GM06990 (cell line): ENCODE data around the gene SZT2.

ENCODE experiments used
- DNase-seq: peaks from one replicate; pipeline ENCODE4 v3.0.0-alpha.2; 2011; ENCODE audit not compliant: insufficient read length; ENCODE audit errors: extremely low read depth
- H3K27me3 ChIP-seq: replicated peaks from 2 replicates; pipeline ENCODE4 v1.6.0; 2011; ENCODE audit warnings: low read length; ENCODE audit not compliant: control insufficient read depth, insufficient read depth
- H3K36me3 ChIP-seq: 2 replicates; pipeline ENCODE4 v1.5.1; 2011; ENCODE audit warnings: low read length; ENCODE audit not compliant: control insufficient read depth, insufficient read depth
- H3K4me3 ChIP-seq: replicated peaks from 2 replicates; pipeline ENCODE4 v1.5.1; 2011; ENCODE audit warnings: low read depth, mild to moderate bottlenecking, control low read depth, low read length
- TF ChIP-seq, protein P1 (sequence below): IDR thresholded peaks from 2 replicates; pipeline ENCODE4 v1.5.1; 2011; ENCODE audit warnings: low read length, control low read depth, mild to moderate bottlenecking, inconsistent platforms; ENCODE audit not compliant: insufficient read depth, poor library complexity, severe bottlenecking

Gene SZT2

DNA sequence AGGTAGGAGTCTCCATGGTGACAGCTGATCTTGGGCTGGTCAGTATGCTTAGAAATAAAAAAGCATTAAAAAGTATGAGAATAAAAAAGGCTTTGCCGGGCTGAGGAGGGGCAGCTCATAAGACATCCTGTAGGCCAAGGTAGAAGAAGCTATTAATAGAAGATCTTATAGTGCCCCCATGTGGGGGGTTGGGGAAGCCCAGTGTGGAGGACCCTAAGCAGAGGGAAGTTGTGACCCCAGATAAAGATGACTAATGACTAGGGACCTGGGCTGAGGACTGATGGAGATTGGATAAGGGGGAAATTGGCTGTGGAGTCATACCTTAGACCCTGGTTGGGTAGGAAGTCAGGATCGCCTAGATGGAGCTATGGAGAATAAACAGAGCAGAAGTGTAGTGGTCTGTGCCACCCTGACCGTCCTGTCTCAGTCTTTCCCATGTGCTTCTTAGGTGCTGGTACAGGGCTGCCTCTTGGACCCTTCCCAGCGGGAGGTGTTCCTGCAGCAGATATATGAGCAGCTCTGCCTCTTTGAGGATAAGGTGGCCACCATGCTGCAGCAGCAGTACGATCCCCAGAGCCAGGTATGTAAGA, 25.0 kb downstream of the SZT2 start:
- no peak overlapping the region for H3K4me3 ChIP-seq
- peaks cover 11% of the 10 kb centered on the region for H3K36me3 ChIP-seq
- TF ChIP-seq, protein P1, sequence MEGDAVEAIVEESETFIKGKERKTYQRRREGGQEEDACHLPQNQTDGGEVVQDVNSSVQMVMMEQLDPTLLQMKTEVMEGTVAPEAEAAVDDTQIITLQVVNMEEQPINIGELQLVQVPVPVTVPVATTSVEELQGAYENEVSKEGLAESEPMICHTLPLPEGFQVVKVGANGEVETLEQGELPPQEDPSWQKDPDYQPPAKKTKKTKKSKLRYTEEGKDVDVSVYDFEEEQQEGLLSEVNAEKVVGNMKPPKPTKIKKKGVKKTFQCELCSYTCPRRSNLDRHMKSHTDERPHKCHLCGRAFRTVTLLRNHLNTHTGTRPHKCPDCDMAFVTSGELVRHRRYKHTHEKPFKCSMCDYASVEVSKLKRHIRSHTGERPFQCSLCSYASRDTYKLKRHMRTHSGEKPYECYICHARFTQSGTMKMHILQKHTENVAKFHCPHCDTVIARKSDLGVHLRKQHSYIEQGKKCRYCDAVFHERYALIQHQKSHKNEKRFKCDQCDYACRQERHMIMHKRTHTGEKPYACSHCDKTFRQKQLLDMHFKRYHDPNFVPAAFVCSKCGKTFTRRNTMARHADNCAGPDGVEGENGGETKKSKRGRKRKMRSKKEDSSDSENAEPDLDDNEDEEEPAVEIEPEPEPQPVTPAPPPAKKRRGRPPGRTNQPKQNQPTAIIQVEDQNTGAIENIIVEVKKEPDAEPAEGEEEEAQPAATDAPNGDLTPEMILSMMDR, result peak; percentile 62
- no peaks in the 10 kb centered on the region for H3K27me3 ChIP-seq
- DNase-seq, result no peak

DNA sequence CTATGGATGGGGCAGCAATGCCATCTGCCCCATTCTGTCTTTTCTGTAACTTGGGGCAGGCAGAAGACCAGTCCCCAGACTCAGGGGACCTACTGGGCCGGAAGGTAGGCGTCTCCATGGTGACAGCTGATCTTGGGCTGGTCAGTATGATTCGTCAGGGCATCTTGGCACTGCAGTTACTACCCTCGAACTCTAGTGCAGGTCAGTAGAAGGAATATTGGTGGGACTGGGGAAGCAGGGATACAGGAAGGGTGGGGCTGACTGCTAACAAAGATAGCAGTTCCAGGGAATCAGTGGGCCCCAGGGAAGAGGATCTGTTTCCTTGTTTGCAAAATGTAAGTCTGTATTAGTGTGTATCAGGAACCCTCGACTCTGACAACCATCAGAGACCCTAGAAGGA, 26.2 kb downstream of the SZT2 start:
- peaks cover 21% of the 10 kb centered on the region for H3K36me3 ChIP-seq
- TF ChIP-seq, protein P1, result no peak

DNA sequence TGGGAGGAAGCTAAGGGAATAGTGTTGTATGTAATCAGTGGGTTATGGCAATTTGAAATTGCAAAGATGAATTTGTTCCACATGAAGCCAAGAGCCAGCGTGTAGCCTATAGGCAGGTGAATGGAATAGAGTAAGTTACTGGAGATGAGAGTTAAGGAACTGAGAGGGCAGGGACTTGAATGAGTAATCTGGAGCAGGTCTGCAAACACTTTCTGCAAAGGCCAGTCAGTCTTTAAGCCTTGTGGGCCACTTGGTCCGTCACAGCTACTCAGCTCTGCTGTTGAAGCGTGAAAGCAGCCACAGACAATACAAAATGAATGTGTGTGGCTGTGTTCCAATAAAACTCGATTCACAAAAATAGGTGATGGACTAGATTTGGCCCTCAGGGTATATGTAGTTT, 29.2 kb downstream of the SZT2 start:
- Histone ChIP-seq H3K36me3 (peaks cover 37% of the 10 kb centered on the region), H3K27me3 (no peaks in the 10 kb centered on the region), H3K4me3 (no peak overlapping the region)
- TF ChIP-seq, protein P1, result no peak
- no peak for DNase-seq

More for the DNA sequence above, 26.2 kb downstream of the SZT2 start:
- no peaks in the 10 kb centered on the region for H3K27me3 ChIP-seq
- no peak overlapping the region for H3K4me3 ChIP-seq
- DNase-seq, result no peak

DNA sequence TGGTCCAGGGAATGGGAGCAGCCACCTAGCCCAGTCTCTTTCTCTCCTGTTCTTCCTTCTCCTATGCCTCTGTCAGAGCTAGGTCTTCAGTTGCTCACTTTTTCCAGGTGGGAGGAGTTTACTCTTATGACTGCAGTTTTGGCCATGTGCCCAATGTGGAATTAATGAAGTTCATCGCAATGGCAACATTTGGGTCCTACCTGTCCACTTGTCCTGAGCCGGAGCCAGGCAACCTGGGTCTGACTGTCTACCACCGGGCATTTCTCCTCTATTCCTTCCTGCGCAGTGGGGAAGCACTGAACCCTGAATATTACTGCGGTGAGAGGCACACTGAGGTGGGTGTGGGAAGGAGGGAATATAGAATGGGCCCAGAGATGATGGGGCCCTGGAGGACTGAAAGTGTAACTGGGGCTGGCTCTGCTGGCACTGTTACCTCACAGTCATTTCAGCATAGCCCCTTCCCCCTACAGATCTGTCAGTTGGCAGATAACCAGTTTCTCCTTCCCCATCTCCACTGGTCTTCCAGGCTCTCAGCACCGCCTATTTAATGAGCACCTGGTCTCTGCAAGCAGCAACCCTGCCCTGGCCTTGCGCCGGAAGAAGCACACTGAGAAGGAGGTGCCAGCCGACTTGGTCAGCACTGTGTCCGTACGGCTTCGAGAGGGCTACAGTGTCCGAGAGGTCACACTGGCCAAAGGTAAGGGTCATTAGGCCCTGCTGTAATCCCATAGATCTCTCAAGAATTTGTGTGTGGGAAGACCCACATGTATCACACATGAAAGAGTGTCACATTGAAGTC, 30.1 kb downstream of the SZT2 start:
- Histone ChIP-seq H3K36me3 (peaks cover 46% of the 10 kb centered on the region), H3K27me3 (no peaks in the 10 kb centered on the region), H3K4me3 (no peak overlapping the region)
- TF ChIP-seq, protein P1, result no peak
- no peak for DNase-seq

DNA sequence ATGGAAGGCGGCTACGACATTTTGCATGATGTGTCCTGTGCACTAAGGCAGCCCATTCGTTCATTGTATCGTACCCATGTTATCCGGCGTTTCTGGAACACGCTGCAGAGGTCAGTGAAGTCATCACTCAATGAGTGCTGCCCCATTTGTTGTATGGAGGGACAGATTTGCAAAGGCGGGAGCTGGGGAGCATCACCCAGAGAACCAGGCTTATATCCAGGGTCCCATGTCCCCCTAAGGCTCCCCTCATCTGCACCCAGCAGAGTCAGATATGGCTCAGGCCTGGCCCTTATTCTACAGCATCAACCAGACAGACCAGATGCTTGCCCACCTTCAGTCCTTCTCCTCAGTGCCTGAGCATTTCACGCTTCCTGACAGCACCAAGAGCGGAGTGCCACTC, 31.2 kb downstream of the SZT2 start:
- TF ChIP-seq, protein P1, result no peak
- DNase-seq, result no peak
- Histone ChIP-seq H3K27me3 (no peaks in the 10 kb centered on the region), H3K4me3 (no peak overlapping the region), H3K36me3 (peaks cover 47% of the 10 kb centered on the region)
